Activated T-cell treated with anti-CD3 and anti-CD28 coated beads, Interleukin-2, amount 50 U/mL, for 48 hours (primary cell): ENCODE data around the gene CAMP.

Experiments used
- DNase-seq, 2 experiments: peaks; one replicate each; pipeline ENCODE4 v3.0.0-alpha.2; 2020

The CAMP gene

GRCh38 chr3:48215019-48215418, 8.3 kb upstream of the CAMP start:
- DNase-seq = no peak

GRCh38 chr3:48215466-48215865, 7.8 kb upstream of the CAMP start:
- DNase-seq = no peak

DNA sequence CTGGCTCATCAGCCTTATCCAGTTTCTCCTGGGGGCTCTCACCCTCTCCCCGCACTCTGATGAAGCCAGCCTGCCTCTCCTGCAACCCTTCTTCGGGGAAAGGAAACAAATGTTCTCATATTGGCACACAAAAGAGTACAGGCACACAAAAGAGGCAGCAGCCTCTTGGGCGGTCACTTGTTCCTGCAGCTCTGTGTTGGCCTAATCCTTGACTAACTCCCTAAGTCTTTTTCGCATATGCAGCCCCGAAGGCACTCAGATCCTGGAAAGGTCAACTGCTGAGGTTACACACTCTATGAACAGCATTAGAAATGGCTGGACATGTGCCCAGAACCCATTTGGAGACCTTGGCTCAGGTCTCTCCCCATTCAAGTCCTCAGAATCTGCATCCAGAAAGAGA, 7.4 kb upstream of the CAMP start:
- no peak for DNase-seq

DNA sequence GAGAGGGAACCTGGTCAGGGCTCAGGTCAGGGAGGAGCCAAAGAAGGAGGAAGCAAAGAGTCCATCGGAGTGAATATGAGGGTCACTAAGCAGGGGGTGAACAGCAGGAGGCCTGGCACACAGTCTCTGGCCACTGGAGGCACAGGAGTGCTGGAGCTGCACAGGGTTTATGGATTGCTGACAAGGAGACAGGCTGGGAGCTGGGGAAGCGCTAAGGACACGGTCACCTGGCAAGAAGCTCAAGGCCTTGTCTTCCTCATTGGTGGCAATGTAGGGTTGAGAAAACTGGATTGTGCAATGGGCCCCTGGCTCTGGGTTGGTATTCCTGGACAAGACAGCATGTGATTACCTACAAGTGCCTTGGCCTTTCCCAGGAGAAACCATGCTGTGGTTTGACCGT, 5.8 kb upstream of the CAMP start:
- DNase-seq = no peak

- DNase-seq = no peak
Observed at GRCh38 chr3:48218537-48218936, 4.8 kb upstream of the CAMP start.

GRCh38 chr3:48219543-48219942, 3.8 kb upstream of the CAMP start:
- no peak for DNase-seq

DNA sequence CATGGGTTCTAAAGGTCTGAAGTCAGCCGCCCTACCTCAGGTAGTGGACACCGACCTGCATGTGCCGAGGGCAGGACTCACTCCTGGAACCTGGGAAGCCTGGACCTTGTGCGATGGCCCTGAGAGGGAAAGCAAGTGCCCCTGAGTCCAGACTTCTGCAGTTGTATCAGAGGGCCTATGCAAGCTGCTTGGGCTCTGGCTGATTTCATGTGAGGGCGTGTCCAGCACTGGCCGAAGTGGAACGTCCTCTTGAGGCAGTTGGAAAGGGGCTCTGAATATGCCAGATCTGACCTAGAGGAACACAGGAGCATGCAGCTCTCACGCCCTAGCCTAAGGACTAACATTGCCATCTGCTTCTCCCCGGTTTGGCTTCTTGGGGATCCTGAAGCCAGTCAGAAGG, 2.5 kb upstream of the CAMP start:
- DNase-seq = no peak

GRCh38 chr3:48225587-48225986, 2.3 kb downstream of the CAMP start:
- no peak for DNase-seq

GRCh38 chr3:48226939-48227338, 3.6 kb downstream of the CAMP start:
- DNase-seq = no peak

DNA sequence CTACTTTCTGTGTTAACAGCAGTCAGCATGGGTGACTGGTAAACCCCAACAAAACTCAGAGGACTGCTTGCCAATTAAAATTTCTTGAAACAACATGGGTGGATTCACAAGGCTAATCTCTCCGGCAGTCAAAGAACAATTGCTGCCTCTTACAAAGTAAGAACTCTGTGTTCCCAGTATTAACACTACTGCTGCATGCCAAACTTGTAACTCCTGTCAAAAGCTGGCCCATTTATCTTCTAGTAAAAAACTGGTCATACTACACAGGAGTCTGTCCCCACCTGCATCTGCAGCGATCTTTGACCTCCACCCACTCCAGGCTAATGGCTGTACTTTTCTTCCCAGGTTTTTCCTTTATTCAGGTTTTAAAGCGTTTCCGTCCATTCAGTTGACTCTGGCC, 8.9 kb downstream of the CAMP start:
- DNase-seq = no peak

- DNase-seq = peak; percentile 79
Observed at GRCh38 chr3:48232734-48233133, 9.4 kb downstream of the CAMP start.

- DNase-seq = no peak
Observed at GRCh38 chr3:48233542-48233941, 10.2 kb downstream of the CAMP start.

GRCh38 chr3:48236531-48236930, 13.2 kb downstream of the CAMP start:
- no peak for DNase-seq

- DNase-seq = no peak
Observed at GRCh38 chr3:48238531-48239085, 15.3 kb downstream of the CAMP start.

- DNase-seq = no peak
Observed at GRCh38 chr3:48240000-48240963, 17.0 kb downstream of the CAMP start.

DNA sequence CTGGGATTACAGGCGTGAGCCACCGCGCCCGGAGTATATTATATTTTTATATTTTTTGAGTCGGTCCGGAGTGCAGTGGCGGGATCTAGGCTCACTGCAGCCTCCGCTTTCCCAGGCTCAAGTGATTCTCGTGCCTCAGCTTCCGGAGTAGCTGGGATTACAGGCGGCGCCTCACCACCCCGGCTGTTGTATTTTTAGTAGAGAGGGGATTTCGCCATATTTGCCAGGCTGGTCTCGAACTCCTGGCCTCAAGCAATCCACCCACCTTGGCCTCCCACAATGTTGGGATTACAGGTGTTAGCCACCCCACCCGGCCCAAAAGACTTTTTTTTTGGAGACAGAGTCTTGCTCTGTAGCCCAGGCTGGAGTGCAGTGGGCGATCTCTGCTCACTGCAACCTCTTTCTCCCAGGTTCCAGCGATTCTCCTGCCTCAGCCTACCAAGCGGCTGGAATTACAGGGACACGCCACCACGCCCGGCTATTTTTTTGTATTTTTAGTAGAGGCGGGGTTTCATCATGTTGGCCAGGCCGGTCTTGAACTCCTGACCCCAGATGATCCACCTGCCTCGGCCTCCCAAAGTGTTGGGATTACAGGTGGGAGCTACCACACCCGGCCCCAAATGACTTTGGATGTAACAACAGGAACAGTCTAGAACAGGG, 18.6 kb downstream of the CAMP start:
- peak in 1 of 2 experiments; percentile 56 for DNase-seq

GRCh38 chr3:48243886-48244285, 20.6 kb downstream of the CAMP start:
- no peak for DNase-seq

DNA sequence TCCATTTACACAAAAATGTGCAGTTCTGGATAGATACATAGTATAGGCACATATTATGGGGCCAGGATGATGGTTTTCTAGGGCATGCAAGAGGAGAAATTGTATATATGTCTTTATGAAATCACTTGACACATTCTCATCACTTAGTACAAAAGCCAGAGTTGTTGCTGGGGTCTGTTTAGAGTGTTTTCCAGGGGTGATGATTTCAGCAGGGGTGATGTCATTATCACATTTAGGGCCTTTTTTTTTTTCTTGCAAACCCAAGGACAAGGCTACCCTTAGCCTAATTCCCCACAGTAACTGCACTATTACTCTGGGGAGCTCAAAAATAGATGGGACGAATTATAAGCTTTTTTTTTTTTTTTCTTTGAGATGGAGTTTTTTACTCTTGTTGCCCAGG, 21.2 kb downstream of the CAMP start:
- DNase-seq = no peak

- no peak for DNase-seq
Observed at GRCh38 chr3:48245136-48245535, 21.8 kb downstream of the CAMP start.

- DNase-seq = peak in 1 of 2 experiments; percentile 44
Observed at GRCh38 chr3:48247401-48247811, 24.1 kb downstream of the CAMP start.

DNA sequence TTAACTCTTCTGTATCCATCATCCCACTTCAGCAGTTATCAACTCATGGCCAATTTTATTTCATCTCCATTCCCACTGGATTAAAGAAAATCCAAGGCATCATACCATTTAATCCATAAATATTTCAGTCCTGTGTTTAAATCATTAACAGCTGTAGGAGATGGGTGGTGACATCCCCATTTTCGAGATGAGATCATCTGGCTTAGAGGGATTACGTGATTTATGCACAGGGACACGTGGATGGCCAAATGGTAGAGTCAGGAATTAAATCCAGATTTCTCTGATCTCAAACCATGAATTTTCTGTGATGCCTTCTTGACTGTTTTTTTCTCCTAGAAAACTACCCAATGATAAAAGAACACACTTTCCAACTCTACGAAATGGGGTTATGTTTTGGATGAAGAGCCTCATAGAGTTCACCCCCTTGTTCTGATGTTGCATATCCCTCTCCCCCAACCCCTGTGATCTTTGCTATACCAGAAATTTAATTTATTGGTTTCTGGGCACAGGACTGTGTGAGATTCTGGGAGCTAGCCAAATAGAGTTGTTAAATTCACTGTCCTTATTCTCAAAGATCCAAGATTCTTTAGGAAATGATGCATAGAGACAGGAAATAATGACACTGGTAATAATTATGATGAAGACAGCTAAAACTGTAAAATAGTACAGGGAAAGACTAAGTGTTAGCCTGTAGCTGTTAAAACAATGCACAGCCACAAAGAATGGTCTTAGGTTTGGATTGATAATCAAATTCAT, 25.0 kb downstream of the CAMP start:
- no peak for DNase-seq

- no peak for DNase-seq
Observed at GRCh38 chr3:48256557-48256956, 33.3 kb downstream of the CAMP start.

GRCh38 chr3:48258530-48258929, 35.2 kb downstream of the CAMP start:
- DNase-seq = no peak
